ENCODE data around the gene CCL17.

CCL17 gene

DNA sequence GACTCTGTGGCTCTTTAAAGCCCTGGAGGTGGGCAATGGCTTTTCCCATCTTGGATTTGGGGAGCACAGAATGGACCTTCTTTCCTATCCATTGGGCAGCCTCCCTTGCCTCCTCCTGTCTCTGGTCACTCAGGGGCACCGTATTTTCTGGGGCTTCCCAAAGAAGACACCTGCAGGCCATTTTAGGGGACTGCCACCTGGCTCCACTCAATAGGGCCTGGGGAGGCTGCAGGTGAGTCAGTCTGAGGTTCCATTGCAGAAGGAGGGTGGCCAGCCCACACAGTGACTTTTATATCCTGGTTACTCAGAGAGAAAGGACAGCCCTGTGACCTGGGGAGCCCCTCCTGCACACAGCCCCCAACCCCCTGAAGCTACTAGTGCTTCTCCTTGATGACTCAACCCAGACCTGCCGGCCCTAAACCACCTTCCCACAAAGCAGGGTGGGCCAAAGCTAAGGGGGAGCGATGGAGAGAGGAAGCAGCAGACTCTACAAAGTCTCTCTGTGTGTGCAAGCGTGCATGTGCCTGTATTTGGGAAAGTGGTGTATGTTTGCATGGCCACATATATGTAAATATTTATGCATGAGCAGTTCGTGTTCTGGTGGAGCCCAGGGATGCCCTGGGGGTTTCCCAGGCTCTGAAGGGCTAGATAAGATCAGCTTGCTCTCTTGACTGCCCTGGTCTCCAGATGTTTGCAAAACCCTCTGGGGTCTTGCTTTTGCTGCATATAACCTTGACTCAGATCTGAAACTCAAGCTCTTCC, 27.3 kb upstream of the CCL17 start:
- no peak for DNase-seq

DNA sequence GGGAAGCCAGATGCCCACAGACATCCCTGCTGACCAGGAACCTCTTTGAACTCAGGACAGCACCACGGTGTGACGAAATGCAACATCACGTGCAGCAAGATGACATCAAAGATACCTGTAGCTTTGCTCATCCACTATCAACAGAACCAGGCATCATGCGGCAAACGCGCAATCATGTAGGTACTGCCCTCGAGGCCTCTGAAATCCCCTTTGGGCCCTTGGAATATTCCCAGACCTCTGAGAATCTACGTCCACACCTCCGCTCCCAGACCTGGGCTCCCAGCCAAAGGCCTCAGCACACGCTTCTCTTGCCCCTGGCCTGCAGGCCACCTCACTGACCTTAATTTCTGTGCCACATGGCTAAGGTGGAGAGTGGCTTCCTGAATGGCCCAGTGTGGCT, 25.0 kb upstream of the CCL17 start:
- DNase-seq = no peak

DNA sequence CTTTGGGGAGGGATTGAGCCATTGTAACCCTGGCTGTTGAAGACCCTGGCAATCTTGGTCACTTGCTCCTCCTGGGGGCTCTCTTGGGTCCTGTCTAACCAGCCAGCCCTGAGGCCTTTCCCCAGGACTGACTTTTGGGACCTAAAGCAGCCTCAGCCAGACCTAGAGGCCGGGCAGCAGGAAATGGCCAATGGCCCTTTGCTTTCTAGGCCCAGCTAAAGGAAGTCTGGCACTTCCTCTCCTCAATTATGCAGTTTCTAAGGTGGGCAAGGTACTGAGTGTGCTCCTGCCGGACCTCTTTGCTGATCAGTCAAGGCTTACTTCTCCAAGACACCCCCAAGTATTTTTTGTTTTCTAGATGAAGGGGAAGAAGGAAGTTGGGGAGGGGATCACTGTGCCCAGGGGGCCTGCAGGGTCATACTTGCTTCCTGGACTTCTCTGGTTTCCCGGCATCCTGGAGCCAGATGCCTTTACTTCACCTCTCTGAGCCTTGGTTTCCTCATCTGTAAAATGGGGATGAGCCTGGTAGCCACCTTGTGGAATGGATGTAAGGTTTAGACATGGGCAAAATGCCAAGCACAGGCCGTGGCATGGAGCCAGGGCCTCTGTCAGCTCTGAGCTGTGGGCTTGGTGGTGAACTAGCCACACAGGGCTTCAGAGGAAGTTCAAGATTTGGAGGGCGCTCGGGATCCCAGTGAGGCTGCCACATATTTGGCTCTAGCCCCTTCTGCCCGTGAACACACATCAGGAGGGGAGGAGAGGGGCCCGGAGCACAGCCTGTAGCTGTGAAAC, 23.7 kb upstream of the CCL17 start:
- peak; percentile 13 for DNase-seq

DNA sequence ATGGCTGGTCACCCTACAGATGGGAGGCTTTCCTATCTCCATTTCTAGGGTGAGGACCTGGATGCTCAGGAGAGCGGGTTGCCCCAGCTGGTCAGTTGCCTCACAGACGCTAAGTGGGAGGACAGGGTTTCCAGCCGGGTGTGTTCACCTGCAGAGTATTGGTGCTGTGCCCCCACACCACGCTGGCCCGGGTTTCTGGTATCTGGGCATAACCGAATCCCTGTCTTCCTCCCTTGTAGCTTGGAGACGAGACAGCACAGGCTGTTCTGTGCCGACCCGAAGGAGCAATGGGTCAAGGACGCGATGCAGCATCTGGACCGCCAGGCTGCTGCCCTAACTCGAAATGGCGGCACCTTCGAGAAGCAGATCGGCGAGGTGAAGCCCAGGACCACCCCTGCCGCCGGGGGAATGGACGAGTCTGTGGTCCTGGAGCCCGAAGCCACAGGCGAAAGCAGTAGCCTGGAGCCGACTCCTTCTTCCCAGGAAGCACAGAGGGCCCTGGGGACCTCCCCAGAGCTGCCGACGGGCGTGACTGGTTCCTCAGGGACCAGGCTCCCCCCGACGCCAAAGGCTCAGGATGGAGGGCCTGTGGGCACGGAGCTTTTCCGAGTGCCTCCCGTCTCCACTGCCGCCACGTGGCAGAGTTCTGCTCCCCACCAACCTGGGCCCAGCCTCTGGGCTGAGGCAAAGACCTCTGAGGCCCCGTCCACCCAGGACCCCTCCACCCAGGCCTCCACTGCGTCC, 22.6 kb upstream of the CCL17 start:
- no peak for DNase-seq

DNA sequence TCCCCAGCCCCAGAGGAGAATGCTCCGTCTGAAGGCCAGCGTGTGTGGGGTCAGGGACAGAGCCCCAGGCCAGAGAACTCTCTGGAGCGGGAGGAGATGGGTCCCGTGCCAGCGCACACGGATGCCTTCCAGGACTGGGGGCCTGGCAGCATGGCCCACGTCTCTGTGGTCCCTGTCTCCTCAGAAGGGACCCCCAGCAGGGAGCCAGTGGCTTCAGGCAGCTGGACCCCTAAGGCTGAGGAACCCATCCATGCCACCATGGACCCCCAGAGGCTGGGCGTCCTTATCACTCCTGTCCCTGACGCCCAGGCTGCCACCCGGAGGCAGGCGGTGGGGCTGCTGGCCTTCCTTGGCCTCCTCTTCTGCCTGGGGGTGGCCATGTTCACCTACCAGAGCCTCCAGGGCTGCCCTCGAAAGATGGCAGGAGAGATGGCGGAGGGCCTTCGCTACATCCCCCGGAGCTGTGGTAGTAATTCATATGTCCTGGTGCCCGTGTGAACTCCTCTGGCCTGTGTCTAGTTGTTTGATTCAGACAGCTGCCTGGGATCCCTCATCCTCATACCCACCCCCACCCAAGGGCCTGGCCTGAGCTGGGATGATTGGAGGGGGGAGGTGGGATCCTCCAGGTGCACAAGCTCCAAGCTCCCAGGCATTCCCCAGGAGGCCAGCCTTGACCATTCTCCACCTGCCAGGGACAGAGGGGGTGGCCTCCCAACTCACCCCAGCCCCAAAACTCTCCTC, 21.9 kb upstream of the CCL17 start:
- no peak for DNase-seq

DNA sequence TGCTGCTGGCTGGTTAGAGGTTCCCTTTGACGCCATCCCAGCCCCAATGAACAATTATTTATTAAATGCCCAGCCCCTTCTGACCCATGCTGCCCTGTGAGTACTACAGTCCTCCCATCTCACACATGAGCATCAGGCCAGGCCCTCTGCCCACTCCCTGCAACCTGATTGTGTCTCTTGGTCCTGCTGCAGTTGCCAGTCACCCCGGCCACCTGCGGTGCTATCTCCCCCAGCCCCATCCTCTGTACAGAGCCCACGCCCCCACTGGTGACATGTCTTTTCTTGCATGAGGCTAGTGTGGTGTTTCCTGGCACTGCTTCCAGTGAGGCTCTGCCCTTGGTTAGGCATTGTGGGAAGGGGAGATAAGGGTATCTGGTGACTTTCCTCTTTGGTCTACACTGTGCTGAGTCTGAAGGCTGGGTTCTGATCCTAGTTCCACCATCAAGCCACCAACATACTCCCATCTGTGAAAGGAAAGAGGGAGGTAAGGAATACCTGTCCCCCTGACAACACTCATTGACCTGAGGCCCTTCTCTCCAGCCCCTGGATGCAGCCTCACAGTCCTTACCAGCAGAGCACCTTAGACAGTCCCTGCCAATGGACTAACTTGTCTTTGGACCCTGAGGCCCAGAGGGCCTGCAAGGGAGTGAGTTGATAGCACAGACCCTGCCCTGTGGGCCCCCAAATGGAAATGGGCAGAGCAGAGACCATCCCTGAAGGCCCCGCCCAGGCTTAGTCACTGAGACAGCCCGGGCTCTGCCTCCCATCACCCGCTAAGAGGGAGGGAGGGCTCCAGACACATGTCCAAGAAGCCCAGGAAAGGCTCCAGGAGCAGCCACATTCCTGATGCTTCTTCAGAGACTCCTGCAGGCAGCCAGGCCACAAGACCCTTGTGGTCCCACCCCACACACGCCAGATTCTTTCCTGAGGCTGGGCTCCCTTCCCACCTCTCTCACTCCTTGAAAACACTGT, 21.0 kb upstream of the CCL17 start:
- DNase-seq = peak; percentile 62

DNA sequence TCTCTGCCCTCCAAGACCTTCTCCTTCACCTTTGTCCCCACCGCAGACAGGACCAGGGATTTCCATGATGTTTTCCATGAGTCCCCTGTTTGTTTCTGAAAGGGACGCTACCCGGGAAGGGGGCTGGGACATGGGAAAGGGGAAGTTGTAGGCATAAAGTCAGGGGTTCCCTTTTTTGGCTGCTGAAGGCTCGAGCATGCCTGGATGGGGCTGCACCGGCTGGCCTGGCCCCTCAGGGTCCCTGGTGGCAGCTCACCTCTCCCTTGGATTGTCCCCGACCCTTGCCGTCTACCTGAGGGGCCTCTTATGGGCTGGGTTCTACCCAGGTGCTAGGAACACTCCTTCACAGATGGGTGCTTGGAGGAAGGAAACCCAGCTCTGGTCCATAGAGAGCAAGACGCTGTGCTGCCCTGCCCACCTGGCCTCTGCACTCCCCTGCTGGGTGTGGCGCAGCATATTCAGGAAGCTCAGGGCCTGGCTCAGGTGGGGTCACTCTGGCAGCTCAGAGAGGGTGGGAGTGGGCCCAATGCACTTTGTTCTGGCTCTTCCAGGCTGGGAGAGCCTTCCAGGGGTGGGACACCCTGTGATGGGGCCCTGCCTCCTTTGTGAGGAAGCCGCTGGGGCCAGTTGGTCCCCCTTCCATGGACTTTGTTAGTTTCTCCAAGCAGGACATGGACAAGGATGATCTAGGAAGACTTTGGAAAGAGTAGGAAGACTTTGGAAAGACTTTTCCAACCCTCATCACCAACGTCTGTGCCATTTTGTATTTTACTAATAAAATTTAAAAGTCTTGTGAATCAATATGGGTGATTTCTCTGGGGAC, 20.1 kb upstream of the CCL17 start:
- DNase-seq = no peak

DNA sequence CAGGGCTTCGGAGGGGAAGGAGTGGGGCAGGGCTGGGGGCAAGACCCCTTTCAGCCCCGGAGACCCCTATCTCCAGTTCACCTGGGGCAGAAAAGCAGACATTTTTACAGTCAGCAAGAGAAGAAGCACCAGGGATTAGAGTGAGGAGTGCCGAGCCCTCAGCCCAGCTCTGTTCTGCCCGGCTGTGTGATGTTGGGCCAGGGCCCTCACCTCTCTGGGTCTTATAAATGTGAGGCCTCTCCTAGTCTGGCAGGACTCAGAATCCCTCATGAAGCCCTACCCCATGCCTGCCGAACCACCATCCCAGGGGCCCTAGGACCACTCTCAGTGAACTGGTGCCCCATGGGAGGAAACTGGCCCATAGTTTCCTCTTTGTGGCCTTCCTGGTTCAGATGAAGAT, 19.5 kb upstream of the CCL17 start:
- no peak for DNase-seq

DNA sequence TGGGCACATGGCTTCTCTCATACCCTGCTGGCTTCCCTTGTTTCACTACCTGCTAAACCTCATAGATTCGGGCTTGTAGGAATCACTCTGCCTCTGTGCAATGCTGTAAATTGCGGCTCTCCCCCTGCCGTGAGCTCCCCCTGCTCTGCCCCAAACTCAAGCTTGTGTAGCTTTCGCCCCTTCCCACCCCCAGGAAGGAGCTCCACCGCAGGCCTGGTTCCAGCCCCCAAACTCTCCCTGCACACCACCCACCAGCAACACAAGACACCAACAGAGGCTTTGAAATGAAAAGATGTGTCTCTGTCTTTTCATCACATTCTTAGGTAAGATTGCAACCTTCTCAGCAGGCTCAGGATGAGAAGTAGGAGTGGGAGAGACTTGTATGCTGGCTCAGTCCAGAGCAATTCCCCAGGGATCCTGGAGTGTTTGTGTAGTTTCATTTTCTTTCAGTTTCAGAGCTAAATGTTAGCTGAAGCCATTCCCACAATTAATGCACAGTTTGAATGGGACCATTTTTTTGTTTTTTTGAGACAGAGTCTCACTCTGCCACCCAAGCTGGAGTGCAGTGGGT, 18.1 kb upstream of the CCL17 start:
- DNase-seq = peak; percentile 76

DNA sequence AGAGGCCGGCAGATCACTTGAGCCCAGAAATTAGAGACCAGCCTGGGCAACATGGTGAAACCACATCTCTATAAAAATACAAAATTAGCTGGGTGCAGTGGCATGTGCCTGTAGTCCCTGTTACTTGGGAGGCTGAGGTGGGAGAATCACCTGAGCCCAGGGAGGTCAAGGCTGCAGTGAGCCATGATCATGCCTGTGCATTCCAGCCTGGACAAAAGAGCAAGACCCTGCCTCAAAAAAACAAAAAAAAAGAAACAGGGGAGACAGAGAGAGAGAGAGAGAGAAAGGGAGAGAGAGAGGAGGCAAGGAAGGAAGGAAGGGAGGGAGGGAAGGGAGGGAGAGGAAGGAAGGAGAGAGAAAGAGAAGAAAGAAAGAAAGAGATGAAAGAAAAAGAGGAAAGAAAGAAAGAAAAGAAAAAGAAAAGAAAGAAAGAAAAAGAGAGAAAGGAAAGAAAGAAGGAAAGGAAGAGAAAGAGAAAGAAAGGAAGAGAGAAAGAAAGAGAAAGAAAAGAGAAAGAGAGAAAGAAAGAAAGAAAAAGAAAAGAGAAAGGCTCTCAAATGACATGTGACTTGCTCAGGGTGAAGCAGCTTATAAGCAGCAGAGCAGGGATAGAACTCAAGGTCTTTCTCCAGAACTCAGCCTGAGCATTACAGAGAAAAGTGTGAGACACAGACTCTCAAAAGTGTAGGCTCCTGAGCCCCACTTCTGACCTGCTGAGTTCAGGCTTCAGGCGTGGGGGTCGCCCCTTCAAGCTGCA, 16.8 kb upstream of the CCL17 start:
- DNase-seq = no peak

DNA sequence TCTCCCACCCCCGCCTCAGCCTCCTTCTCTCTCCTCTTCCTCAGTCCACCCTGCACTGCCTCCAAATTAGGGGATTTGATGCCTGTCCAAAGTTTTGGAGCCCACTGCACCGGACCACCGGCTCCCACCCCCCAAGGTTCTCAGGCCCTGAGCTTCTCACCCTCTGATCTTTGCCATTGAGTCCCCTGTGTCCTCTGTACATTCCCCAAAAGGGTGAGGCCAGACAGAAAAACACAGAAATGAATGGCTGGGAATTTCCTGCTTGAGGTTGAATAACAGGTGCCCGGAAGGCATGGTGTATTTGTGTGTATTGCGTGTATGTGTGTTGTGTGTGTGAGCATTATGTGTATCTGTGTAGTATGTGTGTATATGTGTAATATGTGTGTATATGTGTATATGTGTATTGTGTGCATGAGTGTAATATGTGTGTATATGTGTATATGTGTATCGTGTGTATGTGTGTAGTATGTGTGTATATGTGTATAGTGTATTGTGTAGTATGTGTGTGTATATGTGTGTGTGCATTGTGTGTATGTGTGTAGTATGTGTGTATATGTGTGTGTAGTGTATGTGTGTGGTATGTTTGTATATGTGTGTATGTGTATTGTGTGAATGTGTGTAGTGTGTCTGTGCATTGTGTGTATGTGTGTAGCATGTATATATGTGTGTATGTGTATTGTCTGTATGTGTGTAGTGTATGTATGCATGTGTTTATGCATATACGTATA, 16.0 kb upstream of the CCL17 start:
- no peak for DNase-seq

DNA sequence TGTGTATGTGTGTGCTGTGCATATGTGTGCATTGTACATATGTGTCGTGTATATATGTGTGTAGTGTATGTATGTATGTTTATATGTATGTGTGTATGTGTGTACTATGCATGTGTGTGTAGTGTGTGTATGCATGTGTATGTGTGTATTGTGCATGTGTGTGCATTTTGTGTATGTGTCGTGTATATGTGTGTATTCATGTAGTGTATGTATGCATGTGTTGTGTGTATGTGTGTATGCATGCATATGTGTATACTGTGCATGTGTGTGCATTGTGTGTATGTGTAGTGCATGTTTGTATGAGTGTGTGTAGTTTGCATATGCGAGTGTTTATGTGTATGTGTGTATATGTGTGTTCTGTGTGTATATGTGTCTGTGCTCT, 15.5 kb upstream of the CCL17 start:
- no peak for DNase-seq

DNA sequence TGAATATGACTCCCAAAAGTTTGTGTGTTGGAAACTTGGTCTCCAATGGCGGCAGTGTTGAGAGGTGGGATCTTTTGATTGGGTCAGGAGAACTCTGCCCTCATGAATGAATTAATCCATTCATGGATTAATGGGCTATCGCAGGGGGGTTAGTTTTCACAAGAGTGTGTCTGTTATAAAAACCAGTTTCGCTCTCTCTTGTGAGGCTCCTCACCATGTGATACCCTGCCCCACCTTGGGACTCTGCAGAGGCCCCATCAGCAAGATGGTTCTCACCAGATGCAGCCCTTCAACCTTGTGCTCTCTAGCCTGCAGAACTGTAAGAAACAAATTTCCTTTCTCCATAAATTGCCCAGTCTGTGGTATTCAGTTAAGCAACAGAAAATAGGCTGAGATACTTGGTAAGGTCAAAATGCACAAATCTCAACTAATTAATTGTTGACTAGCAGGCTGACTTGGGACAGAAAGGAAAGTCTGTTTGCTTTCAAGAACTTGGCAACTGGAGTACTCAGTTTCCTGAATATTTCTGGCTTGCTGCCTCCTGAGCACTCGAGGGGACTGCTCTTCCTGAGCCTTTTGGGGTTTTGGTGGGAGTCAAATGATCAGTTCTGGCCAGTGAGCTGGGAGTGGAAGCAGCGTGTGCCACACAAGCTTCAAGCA, 13.8 kb upstream of the CCL17 start:
- DNase-seq = no peak

DNA sequence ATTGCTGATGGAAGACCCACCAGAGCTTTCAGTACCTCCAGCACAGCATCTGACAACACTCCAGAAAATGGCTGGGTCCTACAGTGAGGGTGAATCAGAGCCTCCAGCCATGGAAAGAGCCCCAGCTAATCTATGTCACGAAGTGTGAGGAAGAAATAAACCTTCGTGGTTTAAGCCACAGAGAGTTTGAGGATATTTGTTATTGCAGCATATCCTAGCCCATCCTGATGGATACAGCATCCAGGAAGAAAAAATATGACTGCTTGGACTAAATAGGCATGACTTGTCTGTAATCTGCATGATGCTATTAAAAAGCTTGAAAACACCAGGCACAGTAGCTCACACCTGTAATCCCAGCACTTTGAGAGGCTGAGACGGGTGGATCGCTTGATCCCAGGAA, 13.3 kb upstream of the CCL17 start:
- DNase-seq = no peak

DNA sequence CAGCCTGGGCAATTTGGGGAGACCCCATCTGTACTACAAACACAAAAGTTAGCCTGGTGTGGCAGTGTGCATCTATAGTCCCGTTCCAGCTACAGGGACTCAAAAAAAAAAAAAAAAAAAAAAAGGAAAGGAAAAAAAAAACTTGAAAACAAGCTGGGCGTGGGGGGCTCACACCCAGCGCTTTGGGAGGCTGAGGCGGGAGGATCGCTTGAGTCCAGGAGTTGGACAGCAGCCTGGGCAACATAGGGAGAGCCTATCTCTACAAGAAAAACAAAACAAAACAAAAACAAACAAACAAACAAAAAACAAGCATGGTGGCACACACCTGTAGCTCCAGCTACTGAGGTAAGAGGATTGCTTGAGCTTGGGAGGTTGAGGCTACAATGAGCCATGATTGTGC, 12.9 kb upstream of the CCL17 start:
- no peak for DNase-seq

DNA sequence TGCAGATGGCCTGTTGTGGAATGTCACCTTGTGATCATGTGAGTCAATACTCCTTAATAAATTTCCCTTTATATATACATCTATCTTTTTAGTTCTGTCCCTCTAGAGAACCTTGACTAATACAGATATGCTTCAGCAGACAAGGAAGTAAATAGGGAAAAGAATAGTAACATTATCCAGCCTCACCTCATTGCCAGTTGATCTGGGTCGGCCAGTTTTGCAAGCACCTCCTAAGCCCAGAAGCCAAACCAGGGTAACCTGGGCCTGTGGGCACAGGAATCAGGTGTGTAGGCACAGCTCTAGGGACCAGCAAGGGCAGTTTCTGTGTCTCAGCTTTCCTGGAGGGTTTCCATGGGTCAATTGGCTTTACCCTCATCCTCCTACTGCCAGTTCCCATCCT, 11.9 kb upstream of the CCL17 start:
- no peak for DNase-seq

DNA sequence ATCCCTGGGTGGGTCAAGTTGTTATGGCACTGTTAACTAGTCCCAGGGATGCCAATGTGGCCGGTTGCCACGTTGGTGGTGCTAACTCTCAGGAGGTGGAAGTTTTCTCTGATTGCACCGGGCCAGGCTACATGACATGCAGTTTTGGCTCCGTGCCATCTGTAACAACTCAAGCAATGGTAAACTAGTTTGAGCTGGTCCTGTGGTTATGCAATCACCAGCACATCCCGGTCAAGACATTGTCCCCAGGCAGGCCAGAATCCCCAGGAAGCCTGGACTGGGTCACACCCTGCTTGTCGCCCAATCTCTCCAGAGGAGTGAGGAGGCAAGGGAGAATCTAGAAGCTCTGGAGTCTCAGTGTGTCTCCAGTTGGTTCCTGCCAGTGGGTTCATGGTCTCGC, 10.1 kb upstream of the CCL17 start:
- DNase-seq = no peak

DNA sequence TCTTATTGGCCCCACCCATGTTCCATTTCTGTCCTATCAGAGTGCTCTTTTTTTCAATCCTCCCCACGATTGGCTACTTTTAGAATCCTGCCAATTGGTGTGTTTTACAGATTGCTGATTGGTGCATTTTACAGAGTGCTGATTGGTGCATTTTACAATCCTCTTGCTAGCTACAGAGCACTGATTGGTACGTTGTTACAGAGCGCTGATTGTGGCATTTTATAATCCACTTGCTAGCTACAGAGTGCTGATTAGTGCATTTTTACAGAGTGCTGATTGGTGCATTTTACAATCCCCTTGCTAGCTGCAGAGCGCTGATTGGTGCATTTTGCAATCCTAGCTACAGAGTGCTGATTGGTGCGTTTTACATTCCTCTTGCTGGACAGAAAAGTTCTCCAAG, 9.5 kb upstream of the CCL17 start:
- DNase-seq = no peak

All from fibroblast of skin of back (primary cell).